Fibroblast of the aortic adventitia (primary cell): Measurements from ENCODE around the gene ITGBL1. TPM values are rescaled to one million over a fixed set of nuclear protein-coding genes. Genes with fewer than 3 reads are reported as not detected.

Experiments
- DNase-seq: peaks from one replicate; pipeline ENCODE4 v3.0.0-alpha.2; 2010; ENCODE audit warnings: low read depth
- H3K4me3 ChIP-seq: 2 replicates; pipeline ENCODE4 v1.5.1; 2011; ENCODE audit warnings: low read depth, mild to moderate bottlenecking, control low read depth, low read length, moderate library complexity
- CTCF ChIP-seq: IDR thresholded peaks from 2 replicates; pipeline ENCODE4 v1.5.1; 2011; ENCODE audit warnings: mild to moderate bottlenecking, low read length, control low read depth, inconsistent platforms; ENCODE audit not compliant: insufficient read depth
- total RNA-seq: library from RNA; depleted of rRNA; stranded (reverse); fragments of >200 nt; gene quantifications from 2 replicates; pipeline ENCODE4 v1.2.3, GENCODE V29; 2012; ENCODE audit warnings: low replicate concordance

The ITGBL1 gene
- total RNA-seq, 1 donor: 167 TPM

DNA sequence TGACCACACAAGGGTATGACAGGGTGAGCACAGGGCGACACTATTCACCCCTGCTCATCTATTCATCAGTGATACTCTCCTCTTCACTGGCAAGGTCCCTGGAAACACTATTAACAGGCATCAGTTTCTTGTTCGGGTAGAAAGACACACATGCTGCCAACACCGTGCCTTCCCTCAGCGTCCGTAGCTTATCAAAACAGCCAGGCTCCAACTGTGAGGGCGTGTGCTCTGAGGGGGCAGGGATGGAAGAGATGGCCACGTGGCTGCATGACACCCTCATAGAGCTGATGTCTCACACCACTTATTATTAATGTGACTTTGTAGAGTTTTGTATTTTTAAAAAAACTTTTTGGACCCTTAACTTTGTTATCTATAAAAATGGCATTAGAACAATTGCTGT lies 160.3 kb downstream of the ITGBL1 start:
- DNase-seq: no peak
- H3K4me3 ChIP-seq: no peak overlapping the region
- TF ChIP-seq CTCF: no peak

DNA sequence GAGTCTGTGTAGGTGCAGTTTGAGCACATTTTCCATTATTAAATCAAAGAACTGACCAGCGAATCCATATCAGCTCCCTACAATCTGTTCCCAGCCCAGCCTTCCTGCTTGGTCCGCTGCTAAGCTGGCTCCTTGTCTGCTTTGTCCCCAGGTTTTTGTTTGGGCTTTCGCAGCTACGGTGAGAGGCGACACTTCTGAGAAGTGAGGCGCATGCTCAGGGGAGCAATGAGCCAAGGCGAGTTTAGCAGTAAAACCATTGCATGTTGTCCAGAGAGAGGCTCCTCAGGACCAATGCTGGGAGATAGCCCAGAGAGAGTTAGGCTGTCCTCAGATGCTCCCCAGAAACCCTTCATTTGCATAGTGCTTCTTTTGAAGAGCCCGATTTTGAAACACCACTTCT lies 162.0 kb downstream of the ITGBL1 start:
- no peak for DNase-seq
- TF ChIP-seq CTCF: no peak
- no peak overlapping the region for H3K4me3 ChIP-seq

- DNase-seq: no peak
- TF ChIP-seq CTCF: no peak
- H3K4me3 ChIP-seq: no peak overlapping the region
These were observed 166.1 kb downstream of the ITGBL1 start for GRCh38 chr13:101618440-101619187.

GRCh38 chr13:101621099-101621498 lies 168.6 kb downstream of the ITGBL1 start:
- DNase-seq: no peak
- no peak for TF ChIP-seq CTCF
- no peak overlapping the region for H3K4me3 ChIP-seq

DNA sequence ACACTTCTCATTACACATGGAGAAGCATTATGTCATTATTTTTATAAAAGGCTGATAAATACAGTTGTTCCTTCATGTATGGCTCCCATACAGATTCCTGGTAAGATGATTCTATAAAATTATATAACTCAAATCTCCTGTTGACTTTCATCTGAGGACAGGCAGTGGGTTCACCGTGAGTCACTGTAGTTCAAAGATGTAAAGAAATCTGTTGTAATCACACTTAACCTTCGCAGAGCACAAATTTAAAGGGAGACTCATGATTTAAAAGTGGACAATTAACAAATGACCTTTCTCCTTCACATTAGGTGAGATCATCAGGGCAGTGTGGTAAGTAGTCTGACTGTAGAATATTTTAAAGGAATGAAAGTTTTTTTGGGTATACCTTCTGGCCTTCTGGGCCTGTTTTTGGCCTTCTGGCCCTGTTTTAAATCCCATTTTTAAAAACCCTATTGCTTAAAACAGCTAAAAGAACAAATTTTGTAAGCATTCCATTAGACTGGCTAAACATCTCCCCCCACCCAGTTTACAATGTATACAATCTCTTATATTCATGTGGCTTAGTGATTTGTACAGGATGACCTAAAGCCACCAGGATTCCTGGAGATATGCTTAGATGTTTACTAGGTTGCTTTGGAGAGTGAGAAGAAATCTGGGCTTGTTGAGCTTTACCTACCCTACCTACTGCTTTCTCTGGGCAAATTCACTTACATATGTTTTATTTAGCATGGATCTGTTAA lies 171.2 kb downstream of the ITGBL1 start:
- no peak overlapping the region for H3K4me3 ChIP-seq
- peak; percentile 37 for DNase-seq
- TF ChIP-seq CTCF: no peak

DNA sequence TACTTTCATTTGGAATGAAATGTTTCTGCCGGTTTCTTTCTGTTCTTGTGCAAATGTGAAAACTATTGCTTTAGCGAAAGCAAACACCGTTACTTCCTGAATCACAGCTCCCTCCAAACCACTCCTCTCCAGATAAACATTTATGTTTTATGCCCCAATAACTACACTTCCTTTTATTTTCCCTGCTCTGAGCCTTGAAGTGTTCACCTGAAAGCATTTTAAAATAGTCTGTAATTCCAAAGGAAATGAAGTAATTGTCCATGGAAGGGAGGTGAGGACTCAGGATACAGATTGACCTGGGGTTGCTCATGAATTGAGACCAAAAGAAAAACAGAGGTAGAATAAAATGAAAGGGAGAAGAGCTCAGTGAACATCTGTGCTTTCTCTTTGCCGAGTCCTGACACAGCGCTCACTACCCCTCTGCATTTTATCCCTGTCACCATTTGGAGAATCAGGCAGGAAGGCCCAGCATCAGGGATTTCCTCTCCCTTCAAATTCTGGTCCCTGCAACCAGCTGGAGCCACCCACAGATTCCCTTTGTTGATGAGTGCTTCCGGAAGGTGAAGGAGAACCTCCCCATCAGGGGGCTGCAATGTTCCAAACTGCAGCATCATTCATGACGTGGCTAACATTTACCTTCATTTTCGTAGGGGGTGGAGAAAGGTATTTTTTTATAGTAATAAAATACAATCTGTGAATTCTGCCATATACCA lies 171.9 kb downstream of the ITGBL1 start:
- H3K4me3 ChIP-seq: no peak overlapping the region
- no peak for TF ChIP-seq CTCF
- DNase-seq: peak; percentile 32
